HG03097 (cell line): ENCODE measurements around the gene LHPP.

ENCODE experiments used
- ATAC-seq: cut with Tn5 transposase; IDR thresholded peaks from one replicate; pipeline ENCODE4 v1.9.1; 2021; ENCODE audit not compliant: unreplicated experiment, low FRiP score

LHPP gene

DNA sequence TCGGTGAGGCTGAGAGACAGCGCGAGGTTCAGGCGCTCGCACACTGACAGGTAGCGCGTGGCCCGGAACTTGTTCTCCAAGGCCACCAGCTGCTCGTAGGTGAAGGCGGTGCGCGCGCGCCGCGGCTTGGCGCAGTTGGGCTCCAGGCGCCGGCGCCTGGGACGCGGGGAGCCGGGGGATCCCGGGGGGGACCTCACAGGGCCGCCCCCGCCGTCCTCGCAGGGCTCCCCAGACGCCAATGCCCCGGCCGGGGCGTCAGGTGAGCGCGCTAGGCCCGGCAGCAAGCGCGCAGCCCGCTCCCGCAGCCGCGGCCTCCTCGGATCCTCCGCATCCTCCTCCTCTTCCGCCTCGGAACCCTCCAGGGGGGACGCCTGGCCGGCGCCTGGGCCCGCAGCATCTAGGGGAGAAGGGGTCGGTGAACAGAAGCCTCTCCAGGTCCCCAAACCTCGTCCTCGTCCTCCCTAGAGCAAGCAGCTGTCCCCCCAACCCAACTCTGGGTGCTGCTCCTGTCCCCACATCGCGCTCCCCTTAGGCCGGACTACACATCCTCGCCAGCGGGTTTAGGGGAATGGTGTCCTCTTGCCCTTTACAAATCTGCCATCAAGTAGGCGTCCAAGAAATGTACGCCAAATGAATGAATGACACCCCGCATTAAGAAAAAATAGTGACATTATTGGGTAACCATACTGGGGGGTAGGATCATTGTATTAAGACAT is 13.7 kb upstream of the LHPP start:
- ATAC-seq: no peak

DNA sequence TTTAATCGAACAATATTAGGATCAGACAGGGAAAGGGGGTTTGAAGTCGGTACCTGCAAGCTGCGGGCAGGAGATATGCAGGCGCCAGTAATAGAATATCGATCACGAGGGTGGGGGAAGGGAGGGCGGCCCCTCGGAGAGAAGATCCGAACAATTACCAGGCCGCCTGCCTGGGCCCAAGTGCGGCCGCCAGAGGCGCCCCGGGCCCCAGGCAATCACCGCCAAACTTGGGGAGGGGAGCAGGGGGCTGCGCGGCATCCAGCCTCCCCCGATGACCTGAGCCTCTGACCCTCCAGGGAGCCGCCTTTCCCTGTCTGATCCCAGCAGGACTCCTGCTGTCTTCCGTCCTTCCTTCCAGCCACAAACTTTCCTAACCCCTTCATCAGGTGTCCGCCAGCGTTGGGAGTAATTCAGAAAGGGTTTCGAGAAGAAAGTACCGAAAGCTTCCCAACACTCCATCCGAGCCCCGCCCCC is 12.9 kb upstream of the LHPP start:
- no peak for ATAC-seq

DNA sequence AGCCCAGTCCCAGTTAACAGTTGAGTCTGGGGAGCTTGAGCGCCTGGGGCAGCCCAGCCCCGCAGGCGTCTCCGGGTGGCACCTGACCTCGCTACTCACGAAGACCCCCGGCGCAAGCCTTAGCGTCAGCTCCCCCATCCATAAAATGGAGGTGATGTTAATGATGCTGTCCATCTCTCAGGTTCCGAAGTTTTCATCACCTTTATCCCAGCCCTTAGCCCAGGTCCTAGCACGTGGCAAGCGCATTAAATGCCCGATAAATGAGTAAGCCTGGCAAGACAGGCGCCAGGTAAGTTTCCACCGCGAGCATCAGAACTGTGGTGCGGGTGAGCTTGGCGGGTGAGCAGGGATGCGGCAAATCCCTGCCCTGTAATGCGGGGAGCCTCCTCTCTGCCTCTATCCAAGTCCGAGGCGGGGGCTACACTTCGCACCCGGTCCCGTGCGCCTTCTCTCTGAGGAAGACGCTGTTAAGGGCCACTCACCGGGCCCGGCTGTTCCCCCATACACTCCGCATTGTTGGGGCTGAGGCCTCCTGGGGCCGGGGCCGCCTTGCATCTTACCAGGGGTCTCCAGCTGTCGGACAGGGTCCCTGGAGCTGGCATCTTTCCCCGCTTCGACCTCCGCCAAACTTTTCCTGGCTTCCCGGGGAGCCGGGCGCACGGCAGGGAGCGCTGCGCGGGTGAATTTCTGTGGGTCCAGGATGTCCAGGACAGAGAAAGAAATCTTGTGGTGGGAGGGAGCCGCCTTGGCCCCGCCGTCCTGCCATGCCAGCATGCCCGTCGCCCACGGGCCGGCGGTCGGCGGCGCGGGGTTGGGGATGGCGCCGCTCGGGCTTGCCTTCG is 12.2 kb upstream of the LHPP start:
- ATAC-seq: no peak

DNA sequence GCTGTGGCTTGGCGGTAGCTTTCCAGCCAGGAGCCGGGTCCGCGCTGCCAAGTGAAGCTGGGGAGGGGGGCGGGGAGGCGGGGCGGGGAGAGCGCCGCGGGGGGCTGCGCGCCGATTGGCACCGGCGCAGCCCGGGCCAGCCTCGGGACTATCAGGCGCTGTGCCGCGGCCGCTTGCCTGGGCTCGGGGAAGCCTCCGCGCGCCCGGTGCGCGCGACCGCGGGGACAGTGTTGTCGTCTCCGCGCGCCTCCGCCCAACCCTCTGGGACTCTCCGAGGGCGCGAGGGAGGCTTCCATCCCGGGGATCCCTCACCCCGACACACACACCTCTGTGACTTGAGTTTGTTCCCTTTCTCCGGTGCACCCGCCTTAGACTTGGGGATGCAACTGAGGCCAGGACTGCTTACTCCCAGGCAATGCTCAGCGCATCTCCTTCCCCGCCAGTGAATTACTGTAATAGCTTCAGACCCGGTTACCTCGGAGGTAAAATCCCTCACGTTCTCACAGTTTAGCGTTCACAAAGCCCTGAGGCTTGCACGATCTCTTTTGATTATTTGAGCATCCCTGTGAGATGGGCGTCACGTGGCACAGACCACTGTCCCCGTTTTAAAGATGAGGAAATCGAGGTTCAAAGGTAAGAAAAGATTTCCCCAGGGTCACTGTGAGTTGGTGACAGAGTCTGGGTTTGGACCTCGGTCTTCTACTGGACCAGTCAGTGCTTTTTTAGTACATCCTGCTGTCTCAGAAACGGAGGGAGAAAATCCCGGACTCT is 11.4 kb upstream of the LHPP start, which contains the start of gene NKX1-2:
Gene NKX1-2, minus strand, starts transcription at position 24 of the 771 bp plus-strand sequence. CDS start 92 bp downstream, outside the sequence.
- ATAC-seq: no peak

DNA sequence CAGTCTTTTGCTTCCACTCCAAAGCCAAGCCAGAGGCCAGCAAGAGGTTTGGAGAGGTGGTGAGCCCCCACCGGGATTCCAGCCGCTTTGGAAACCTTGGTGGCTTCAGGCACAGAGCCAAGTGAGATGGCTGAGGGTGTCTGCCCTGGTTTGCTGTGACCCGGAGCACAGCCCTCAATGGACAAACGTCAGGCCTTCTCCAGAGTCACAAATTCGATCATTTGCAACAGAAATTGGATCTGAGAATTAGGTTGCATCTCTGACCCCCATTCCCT is 10.9 kb upstream of the LHPP start:
- no peak for ATAC-seq

DNA sequence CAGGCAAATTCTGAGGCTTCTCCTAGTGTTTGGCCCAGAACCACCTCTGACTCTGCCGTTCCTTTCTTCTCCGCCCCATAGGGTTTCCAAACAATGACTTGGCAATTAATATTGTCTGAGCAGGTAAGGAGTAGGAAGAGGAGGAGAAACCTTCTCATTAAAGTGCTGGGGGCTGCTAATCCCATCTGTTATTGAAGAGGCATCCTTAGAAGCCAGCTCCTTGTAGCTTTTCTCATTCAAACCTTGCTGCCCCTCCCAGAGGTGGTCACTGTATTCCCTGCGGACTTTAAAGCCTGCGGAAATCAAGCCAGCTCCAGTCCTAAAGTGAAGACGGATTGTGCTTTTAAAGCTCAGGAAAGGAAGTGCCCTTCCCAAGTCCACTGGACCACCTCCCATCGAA is 10.3 kb upstream of the LHPP start:
- no peak for ATAC-seq

DNA sequence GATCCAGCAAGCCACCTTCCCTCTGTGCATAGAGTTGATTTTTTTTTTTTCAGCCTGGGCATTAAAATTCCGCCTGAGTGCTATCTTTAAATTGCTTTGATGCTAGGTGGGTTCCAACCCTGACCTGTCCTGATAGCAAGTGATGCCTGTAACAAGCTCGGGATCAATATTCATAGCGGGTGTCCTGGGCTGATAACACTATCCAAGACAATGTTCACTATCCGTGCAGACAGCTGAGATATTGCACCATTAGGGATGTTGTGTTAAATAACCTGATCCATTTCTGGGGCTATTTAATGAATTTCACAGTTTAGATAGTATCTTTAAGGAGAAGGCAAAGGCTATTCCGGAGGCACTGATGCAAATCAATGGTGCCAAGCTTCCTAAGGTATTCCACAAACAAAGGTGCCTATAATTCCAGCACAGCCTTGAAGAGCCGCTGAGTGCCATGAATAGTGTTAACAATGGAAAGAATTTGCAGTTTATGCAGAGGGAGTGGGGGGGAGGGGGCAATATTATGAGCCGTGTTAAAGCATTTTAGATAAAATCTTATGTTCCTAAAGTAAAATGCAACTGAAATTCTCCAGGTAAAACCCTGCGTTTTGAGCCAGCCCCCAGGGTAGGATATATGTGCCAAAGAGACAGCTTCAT is 7.5 kb upstream of the LHPP start:
- ATAC-seq: no peak

DNA sequence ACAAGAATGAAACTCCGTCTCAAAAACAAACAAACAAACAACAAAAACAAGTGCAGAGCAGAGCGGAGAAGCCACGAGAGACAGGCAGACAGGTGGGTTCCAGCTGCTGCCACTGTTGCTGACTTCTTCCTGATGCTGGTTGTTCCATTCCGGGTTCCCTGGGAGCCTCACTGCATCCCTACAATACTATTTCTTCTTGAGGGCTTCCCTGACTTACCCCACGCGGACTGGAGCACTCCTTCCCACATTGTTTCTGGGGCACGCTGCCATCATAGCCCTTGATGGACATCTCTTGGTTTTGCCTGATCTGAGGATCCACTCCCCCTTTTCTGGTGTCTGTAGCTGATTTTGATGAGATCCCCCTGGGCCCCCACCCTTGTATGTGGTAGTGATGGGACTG is 6.2 kb upstream of the LHPP start:
- ATAC-seq: no peak

DNA sequence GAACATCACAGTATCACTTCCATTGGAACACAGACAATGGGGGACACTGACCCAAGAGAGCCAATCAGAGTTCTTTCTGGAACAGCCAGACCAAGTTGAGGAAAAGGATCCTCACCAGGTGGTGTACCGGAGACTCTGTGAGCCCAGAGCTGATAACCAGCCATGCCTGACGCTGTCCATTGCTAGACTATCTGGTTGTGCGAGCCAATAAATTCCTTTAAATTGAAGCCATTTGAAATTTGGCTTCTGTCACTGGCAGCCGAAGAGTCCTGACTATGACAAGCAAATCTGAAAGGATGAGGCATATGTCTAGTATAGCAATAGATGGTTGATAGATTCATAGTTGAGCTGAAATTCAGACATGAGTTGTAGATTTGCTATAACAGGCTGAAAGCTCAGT is 3.1 kb upstream of the LHPP start:
- no peak for ATAC-seq

DNA sequence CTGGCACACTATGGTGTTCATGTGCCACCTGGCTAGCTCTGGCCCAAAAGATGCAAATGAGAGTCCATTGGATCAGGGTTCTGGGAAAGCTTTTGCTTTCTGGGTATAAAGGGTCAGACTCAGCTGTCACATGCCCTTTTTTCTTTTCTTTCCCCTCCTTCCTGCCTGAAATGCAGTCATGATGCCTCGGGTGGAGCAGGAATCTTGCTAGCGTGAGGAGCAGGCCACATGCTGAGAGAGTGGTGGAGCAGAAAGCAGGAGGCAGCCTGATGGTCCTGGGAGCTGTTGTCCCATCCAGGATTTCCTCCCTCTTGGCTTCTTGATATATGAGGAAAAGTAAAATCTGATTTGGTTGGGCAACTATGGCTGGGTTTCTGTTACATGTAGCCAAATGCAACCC is 2.7 kb upstream of the LHPP start:
- ATAC-seq: no peak

DNA sequence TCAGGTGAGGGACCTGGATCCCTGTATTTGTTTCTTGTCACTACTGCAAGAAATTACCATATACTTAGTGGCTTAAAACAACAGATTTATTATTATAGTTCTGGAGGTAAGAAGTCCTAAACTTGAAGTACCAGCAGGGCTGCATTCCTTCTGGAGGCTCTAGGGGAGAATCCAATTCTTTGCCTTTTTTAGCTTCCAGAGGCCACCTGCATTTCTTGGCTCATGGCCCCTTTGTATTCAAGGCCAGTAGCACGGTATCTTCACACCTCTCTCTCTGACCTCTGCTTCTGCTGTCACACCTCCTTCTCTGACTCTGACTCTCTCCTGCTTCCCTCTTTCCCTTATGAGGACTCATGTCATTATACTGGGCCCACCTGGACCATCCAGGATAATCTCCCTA is 2.2 kb upstream of the LHPP start:
- no peak for ATAC-seq

DNA sequence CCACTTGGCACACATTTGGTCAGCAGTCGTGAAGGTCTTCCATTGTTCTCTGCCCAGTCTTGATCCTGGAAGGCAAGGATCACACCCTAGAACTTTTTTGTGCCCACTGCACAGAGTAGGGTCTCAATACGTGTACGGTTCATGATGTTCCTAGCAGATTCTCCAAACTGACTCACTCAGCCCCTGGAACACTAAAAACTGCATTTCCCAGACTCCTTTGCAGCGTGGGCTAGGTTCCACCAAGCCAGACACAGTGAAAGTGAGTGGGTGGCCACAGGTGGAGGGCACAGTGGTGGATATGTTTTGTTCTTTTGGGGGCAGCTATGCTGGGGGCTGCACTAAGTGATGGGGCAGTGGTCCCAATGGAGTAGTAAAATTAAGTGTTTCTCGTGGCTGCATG is 1.5 kb upstream of the LHPP start:
- no peak for ATAC-seq

DNA sequence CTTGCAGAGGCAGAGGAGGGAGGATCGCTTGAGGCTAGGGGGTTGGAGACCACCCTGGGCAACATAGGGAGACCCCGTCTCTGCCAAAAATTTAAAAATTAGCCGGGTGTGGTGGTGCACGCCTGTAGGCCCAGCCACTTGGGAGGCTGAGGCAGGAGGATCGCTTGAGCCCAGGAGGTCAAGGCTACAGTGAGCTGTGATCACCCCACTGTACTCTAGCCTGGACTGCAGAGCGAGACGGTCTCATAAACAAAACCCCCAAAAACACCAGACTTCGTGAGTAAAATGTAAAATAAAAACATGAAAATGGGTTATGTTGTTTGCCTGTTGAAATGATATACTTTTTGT is 699 bp downstream of the LHPP start:
- no peak for ATAC-seq

DNA sequence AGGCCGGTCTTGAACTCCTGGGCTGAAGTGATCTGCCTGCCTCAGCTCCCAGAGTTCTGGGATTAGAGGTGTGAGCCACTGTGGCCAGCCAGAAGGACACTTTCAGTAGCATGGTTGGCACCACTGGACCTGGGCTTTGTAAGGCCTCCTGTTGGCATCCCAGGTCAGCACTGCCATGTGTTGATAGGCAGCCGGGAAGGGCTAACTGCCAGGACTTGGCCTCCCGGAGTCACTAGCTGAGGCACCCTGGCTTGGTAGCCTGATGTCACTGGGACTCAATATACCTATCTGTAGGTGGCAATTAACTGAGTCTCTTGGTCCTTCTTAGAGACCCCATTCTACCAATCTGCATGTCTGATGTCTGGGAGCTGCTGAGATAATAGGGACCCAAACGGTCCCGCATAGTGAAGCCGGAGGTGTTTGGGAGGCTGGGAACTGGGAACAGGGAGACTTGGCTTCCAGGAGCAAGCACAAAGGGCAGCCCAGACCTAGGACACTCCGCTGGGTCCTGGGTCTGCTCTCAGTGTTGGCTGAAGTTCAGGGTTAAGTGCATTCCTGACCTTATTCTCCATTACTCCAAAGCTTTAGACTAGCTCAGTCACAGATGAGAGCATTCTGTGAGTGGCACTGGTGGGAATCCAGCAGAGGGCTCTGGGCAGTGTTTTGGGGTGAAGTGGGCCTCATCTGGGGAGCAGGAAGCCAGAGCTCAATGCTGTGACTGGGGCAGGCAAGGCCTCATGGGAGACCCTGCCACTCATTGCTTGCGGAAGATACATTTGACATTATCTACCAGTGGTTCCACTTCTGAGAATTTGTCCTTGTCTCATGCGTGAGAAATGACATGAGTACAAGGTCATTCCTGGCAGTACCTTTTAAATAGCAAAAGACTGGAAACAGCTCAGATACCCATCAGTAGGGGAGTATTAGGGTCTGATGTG is 2.7 kb downstream of the LHPP start:
- ATAC-seq: no peak

DNA sequence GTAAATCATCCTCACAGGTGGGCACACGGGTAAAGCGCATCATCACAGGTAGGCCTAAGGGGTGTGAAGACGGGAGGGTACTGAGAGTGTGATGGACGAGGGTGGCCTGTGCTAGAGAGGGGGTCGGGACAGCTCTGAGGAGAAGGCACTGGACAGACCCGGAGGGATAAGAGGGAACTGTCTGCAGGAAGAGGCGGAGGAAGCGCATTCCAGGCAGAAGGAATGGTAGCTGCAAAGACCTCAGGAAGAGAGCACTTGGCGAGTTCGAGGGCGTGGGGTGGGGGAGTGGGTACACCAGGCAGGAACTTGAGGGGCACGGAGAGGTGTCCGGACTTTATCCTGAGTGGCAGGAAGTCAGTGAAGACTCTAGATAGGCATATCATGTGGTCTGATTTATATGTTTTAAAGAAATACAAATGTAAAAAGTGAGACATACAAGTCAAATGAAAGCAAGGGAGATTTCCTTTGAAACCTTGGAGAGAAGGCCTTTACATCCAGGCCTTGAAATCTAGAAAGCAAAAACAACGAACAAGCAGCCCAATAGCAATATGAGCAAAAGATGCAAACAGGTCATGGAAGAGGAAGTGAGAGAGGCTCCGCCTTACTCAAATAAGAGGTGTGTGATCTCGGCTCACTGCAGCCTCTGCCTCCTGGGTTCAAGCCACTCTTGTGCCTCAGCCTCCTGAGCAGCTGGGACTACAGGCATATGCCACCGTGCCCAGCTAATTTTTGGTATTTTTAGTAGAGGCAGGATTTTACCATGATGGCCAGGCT is 3.6 kb downstream of the LHPP start:
- no peak for ATAC-seq

DNA sequence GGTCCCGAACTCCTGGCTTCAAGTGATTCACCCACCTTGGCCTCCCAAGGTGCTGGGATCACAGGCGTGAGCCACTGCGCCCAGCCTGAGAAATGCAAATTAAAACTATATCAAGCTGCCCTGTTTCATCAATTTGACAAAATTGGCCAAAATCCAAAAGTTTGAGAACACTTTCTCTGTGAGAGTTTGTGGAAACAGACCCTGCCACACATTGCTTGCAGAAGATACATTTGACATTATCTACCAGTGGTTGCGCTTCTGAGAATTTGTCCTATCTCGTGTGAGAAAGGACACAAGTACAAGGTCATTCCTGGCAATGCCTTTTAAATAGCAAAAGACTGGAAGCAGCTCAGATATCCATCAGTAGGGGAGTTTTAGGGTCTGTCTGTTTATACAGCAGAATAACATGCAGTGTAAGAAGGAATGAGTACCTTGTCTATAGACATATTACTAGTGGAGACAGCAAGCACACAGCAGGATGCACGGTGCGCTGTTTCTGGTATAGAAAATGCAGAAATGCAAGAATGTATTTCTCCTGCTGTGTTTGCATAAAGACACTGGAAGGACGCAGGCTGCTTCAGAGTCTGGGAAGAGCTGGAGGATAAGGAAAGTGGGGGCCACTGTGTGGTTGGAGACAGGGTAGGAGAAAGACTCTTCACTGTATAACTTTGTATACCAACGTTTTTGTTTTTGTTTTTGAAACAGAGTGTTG is 4.3 kb downstream of the LHPP start:
- ATAC-seq: no peak

DNA sequence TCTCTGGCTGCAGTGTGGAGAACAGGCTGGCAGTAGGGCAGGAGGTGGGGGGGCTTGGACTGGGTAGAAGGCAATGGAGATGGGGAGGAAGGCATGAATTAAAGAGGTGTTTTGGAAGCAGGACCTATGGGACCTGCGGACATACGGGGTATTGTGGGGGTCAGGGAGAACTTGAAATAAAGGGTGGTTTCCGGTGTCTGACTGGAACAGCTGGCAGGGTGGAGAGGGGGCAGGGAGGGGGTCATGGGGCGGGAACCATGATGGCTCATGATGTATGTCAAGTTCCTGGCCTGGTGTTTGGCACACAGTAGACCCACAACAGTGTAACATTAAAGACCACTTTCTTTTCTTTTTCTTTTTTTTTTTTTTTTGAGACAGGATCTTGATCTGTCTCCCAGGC is 5.5 kb downstream of the LHPP start:
- no peak for ATAC-seq

DNA sequence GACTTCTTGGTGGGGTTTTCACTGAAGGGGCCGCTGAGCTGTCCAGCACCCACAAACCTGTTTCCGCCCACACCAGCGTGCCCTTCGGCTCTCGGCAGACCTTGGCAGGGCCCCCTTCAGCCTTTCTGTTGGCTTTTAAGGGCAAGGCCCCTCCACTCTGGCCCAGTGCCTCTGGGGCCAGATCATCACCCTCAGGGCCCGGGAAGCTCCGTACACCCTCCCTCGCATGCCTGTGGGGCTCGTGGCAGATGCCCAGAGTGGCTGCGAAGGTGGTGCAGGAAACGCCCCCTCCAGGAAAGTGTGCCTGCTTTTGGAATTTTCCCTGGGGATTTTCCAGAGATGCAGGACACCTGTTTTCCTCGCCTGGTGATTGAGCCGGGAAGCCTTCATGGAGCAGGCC is 7.0 kb downstream of the LHPP start:
- ATAC-seq: no peak
